T-helper 2 cell treated with Interferon-gamma antibody and Interleukin-4, amounts not matched to agents 100 ng/mL and 5 ng/mL, for 36 hours (primary cell): Measurements from ENCODE around the gene XPNPEP2. TPM values are rescaled to one million over a fixed set of nuclear protein-coding genes. Genes with fewer than 3 reads are reported as not detected.

ENCODE experiments used
- intact Hi-C: fragments of 100-400 bp; cut with micrococcal nuclease; formaldehyde crosslinking; loops from one replicate; pipeline ENCODE4 v1.15.1; 2023
- total RNA-seq: library from RNA; stranded (reverse); gene quantifications from 2 replicates; pipeline ENCODE4 v1.2.3, GENCODE V29; 2022

The XPNPEP2 gene
- total RNA-seq, 1 donor from 2014 or later = 0.48 TPM

GRCh38 chrX:129747533-129747932 lies 8.8 kb downstream of the XPNPEP2 start:
- intact Hi-C loops = loop anchor here (5.0 kb wide), 1 partner anchor 35 kb away; no protein-coding TSS in a partner anchor

GRCh38 chrX:129748305-129748704 lies 9.5 kb downstream of the XPNPEP2 start:
- intact Hi-C loops = loop anchor here (5.0 kb wide), 1 partner anchor 34 kb away; no protein-coding TSS in a partner anchor

GRCh38 chrX:129749069-129749468 lies 10.3 kb downstream of the XPNPEP2 start:
- intact Hi-C loops = loop anchor here (5.0 kb wide), 1 partner anchor 33 kb away; no protein-coding TSS in a partner anchor

GRCh38 chrX:129750971-129751370 lies 12.2 kb downstream of the XPNPEP2 start:
- intact Hi-C loops = loop anchor here (10.0 kb wide), 1 partner anchor 96 kb away; the partner anchor contains the start of gene APLN

GRCh38 chrX:129754056-129755024 lies 15.6 kb downstream of the XPNPEP2 start:
- intact Hi-C loops = loop anchor here (10.0 kb wide), 1 partner anchor 100 kb away; the partner anchor contains the start of gene APLN

GRCh38 chrX:129755779-129756650 lies 17.2 kb downstream of the XPNPEP2 start:
- intact Hi-C loops = loop anchor here (1.0 to 10.0 kb wide), 2 partner anchors 67 to 101 kb away; partner anchors contain the start of gene APLN

GRCh38 chrX:129759576-129760061 lies 20.8 kb downstream of the XPNPEP2 start:
- intact Hi-C loops = loop anchor here (1.0 to 10.0 kb wide), 4 partner anchors 10 to 105 kb away; partner anchors contain the start of gene APLN

- intact Hi-C loops = no loop called here
Observed at GRCh38 chrX:129760155-129760554, 21.4 kb downstream of the XPNPEP2 start.

- intact Hi-C loops = no loop called here
Observed at GRCh38 chrX:129760981-129761380, 22.2 kb downstream of the XPNPEP2 start.

- intact Hi-C loops = no loop called here
Observed at GRCh38 chrX:129761596-129761995, 22.8 kb downstream of the XPNPEP2 start.

- intact Hi-C loops = no loop called here
Observed at GRCh38 chrX:129762448-129762847, 23.7 kb downstream of the XPNPEP2 start.

GRCh38 chrX:129763666-129764065 lies 24.9 kb downstream of the XPNPEP2 start:
- intact Hi-C loops = no loop called here

- intact Hi-C loops = no loop called here
Observed at GRCh38 chrX:129768186-129768585, 29.4 kb downstream of the XPNPEP2 start.

- intact Hi-C loops = loop anchor here (1.0 kb wide), 3 partner anchors 8 to 12 kb away; no protein-coding TSS in a partner anchor
Observed at GRCh38 chrX:129768586-129769466, 30.0 kb downstream of the XPNPEP2 start.

GRCh38 chrX:129769467-129770154 lies 30.8 kb downstream of the XPNPEP2 start:
- intact Hi-C loops = loop anchor here (1.0 to 10.0 kb wide), 5 partner anchors 8 to 315 kb away; partner anchors contain the start of gene UTP14A

GRCh38 chrX:129771266-129771995 lies 32.7 kb downstream of the XPNPEP2 start:
- intact Hi-C loops = loop anchor here (10.0 kb wide), 2 partner anchors 133 to 313 kb away; partner anchors contain the start of gene UTP14A

GRCh38 chrX:129772796-129773431 lies 34.1 kb downstream of the XPNPEP2 start:
- intact Hi-C loops = loop anchor here (10.0 kb wide), 2 partner anchors 132 to 312 kb away; partner anchors contain the start of gene UTP14A
